H54 (cell line): ENCODE measurements around the gene SNRPF.

Experiments used
- DNase-seq: peaks from one replicate; pipeline ENCODE4 v3.0.0; 2011; ENCODE audit warnings: low spot score, mixed read lengths; ENCODE audit not compliant: insufficient read length
- FAIRE-seq: peaks from 3 replicates; lab custom pipeline; 2011; peaks lifted over from hg19 to GRCh38; lab: Jason Lieb, UNC
- POLR2A ChIP-seq: IDR thresholded peaks from 2 replicates; pipeline ENCODE4 v1.6.1; 2011; ENCODE audit warnings: low read depth, mild to moderate bottlenecking, low read length

SNRPF gene

GRCh38 chr12:95881331-95881955 lies 22.7 kb downstream of the SNRPF start:
- TF ChIP-seq POLR2A, result no peak
- FAIRE-seq, result peak; percentile 6
- no peak for DNase-seq

GRCh38 chr12:95882080-95882479 lies 23.3 kb downstream of the SNRPF start:
- FAIRE-seq, result no peak
- no peak for DNase-seq

GRCh38 chr12:95882873-95883272 lies 24.1 kb downstream of the SNRPF start:
- FAIRE-seq (no peak), DNase-seq (no peak)
- no peak for TF ChIP-seq POLR2A

More at GRCh38 chr12:95882080-95882479, 23.3 kb downstream of the SNRPF start:
- TF ChIP-seq POLR2A, result no peak

GRCh38 chr12:95884998-95885397 lies 26.2 kb downstream of the SNRPF start:
- DNase-seq, result no peak
- no peak for FAIRE-seq
- TF ChIP-seq POLR2A, result no peak

DNA sequence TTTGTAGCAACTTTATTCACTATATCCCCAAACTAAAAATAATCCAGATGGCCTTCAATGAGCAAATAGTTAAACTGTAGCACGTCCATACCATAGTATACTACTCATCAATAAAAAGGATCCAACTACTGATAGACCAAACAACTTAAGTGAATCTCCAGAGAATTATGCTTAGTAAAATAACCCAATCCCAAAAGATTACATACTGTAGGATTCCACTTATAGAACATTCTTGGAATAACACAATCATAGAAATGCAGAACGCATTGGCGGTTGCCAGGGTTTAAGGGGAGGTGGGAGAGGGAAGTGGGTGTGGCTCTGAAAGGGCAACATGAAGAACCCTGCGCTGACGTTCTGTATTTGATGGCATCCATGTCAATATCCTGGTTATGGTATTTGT lies 28.6 kb downstream of the SNRPF start:
- no peak for TF ChIP-seq POLR2A
- no peak for DNase-seq
- no peak for FAIRE-seq

DNA sequence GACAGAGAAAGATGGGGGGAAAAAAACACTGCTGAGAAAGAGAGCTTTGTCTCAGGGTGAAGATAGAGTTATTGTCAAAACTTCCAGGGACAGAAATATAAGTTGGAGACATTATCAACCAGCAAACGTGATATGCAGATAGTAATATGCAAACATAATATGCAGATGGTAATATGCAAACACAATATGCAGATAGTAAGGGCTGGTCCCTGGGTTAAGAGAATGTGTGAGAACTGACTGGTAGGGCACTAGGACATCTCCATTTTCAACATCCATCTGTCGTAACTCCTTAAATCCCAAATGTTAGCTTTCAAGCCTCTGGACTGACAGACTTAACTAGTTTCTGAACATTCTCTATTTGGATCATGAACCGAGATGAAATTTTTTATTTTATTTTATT lies 32.2 kb downstream of the SNRPF start:
- no peak for FAIRE-seq
- no peak for TF ChIP-seq POLR2A
- no peak for DNase-seq

GRCh38 chr12:95896846-95897245 lies 38.1 kb downstream of the SNRPF start:
- TF ChIP-seq POLR2A, result no peak
- no peak for FAIRE-seq
- DNase-seq, result no peak

DNA sequence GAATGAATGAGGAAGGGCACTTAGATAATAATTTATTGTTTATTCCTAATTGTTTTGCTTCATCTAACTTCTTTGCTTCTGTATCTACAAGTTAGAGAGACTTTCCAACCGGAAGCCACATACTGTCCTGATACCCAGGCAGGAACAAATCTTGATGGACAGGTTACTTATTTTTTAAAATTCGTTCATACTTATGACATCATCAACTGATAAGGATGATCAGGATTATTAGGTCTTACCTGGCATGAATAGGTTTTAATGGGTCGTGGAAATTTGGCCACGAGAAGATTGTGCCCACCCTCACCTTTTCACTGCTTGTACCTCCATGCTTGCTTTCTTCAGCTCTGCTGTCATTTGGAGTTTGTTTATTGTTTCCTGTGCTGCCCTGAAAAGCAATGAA lies 39.3 kb downstream of the SNRPF start:
- no peak for DNase-seq
- TF ChIP-seq POLR2A, result no peak
- no peak for FAIRE-seq

- no peak for FAIRE-seq
- TF ChIP-seq POLR2A, result no peak
- DNase-seq, result no peak
Observed at GRCh38 chr12:95908573-95908972, 49.8 kb downstream of the SNRPF start.

- DNase-seq (no peak), FAIRE-seq (no peak)
- TF ChIP-seq POLR2A, result no peak
Observed at GRCh38 chr12:95909871-95910270, 51.1 kb downstream of the SNRPF start.
